Measurements from ENCODE around the gene CACNA1S.

DNA sequence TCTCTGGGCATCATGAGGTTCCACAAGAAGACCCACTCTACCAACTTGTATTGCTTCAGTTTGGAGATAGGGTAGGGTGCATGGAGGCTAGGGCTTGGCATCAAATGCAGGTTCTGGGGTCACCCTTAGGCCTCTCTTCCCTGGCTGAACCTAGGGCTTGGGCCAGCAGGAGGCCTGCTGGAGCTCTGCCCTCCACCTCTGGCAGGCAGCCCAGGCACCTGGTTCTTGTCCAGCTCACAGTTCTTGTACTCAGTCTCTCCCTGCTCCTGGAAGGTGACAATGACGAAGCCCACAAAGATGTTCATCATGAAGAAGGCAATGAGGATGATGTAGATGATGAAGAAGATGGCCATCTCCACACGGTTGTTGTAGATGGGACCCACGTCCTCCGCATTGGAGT, 51.2 kb downstream of the CACNA1S start:
- TF ChIP-seq YY1 (IDR thresholded peaks at IDR 0.05; ENCODE audit: low read depth) (no peak), JUND (IDR thresholded peaks at IDR 0.05) (no peak), EP300 (IDR thresholded peaks at IDR 0.05; ENCODE audit: borderline replicate concordance in 1 of 2, low read depth in 1 of 2, low read length in 1 of 2) (no peak)
- TF ChIP-seq, protein P1, sequence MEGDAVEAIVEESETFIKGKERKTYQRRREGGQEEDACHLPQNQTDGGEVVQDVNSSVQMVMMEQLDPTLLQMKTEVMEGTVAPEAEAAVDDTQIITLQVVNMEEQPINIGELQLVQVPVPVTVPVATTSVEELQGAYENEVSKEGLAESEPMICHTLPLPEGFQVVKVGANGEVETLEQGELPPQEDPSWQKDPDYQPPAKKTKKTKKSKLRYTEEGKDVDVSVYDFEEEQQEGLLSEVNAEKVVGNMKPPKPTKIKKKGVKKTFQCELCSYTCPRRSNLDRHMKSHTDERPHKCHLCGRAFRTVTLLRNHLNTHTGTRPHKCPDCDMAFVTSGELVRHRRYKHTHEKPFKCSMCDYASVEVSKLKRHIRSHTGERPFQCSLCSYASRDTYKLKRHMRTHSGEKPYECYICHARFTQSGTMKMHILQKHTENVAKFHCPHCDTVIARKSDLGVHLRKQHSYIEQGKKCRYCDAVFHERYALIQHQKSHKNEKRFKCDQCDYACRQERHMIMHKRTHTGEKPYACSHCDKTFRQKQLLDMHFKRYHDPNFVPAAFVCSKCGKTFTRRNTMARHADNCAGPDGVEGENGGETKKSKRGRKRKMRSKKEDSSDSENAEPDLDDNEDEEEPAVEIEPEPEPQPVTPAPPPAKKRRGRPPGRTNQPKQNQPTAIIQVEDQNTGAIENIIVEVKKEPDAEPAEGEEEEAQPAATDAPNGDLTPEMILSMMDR (IDR thresholded peaks at IDR 0.05) = no peak

All from SK-N-SH (cell line).